Measurements from ENCODE around the gene GALNT12.

Gene GALNT12

GRCh38 chr9:98882569-98882923 lies 75.1 kb downstream of the GALNT12 start:
- no peak for DNase-seq

GRCh38 chr9:98883276-98883675 lies 75.8 kb downstream of the GALNT12 start:
- DNase-seq, result no peak

GRCh38 chr9:98884849-98885248 lies 77.4 kb downstream of the GALNT12 start:
- DNase-seq, result no peak

- DNase-seq, result no peak
Measured at GRCh38 chr9:98885575-98886295, 78.3 kb downstream of the GALNT12 start.

- DNase-seq, result no peak
Measured at GRCh38 chr9:98886691-98887229, 79.3 kb downstream of the GALNT12 start.

- no peak for DNase-seq
Measured at GRCh38 chr9:98887918-98888510, 80.5 kb downstream of the GALNT12 start.

GRCh38 chr9:98888801-98889421 lies 81.4 kb downstream of the GALNT12 start:
- DNase-seq, result no peak

GRCh38 chr9:98890256-98890655 lies 82.8 kb downstream of the GALNT12 start:
- no peak for DNase-seq

- DNase-seq, result no peak
Measured at GRCh38 chr9:98892288-98892687, 84.8 kb downstream of the GALNT12 start.

GRCh38 chr9:98892690-98893089 lies 85.2 kb downstream of the GALNT12 start:
- no peak for DNase-seq

- no peak for DNase-seq
Measured at GRCh38 chr9:98894171-98894570, 86.7 kb downstream of the GALNT12 start.

GRCh38 chr9:98894761-98895160 lies 87.3 kb downstream of the GALNT12 start:
- DNase-seq, result no peak

GRCh38 chr9:98896632-98897031 lies 89.2 kb downstream of the GALNT12 start:
- DNase-seq, result no peak

- no peak for DNase-seq
Measured at GRCh38 chr9:98897745-98898144, 90.3 kb downstream of the GALNT12 start.

- DNase-seq, result no peak
Measured at GRCh38 chr9:98899408-98900056, 92.1 kb downstream of the GALNT12 start.
